HG02571 (cell line): ENCODE results near the gene HOXC10.

ENCODE experiments used
- ATAC-seq: cut with Tn5 transposase; IDR thresholded peaks from one replicate; pipeline ENCODE4 v1.9.1; 2021; ENCODE audit warnings: mild to moderate bottlenecking, moderate library complexity; ENCODE audit not compliant: unreplicated experiment

Gene HOXC10

DNA sequence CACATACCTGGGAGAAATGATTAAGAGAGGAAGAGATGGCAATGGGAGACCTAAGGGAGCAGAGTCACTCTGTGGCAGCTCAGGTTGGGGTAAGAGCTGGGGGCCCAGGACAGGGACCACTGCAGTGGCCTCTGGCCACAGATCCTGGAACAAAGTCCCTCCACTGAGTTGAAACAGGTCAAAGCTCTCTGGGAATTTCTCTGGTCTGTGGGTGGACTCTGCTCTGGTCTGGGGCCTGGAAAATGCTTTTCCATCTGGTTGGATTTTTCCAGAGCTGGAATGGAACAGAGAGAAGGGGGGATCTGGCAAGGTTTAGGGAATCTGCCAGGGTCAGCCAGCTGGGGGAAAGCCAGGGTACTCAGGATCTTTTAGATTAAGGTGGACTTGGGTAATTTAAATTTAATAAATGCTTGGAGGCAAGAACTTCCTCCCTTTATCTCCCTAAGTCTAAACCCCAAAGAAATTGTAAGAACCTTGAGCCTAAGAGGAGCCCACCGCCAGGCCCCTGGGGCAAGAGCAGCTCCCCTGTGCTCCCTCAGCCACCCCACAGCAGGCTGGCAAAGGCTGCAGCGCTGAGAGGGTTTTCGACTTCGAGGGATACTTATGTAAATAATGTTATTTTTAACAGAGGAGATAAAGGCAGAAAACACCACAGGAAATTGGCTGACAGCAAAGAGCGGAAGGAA lies 3.7 kb downstream of the HOXC10 start:
- no peak for ATAC-seq

- ATAC-seq = no peak
These were observed 4.5 kb downstream of the HOXC10 start for GRCh38 chr12:53989227-53990113.

- no peak for ATAC-seq
These were observed 5.5 kb downstream of the HOXC10 start for GRCh38 chr12:53990311-53991076.

DNA sequence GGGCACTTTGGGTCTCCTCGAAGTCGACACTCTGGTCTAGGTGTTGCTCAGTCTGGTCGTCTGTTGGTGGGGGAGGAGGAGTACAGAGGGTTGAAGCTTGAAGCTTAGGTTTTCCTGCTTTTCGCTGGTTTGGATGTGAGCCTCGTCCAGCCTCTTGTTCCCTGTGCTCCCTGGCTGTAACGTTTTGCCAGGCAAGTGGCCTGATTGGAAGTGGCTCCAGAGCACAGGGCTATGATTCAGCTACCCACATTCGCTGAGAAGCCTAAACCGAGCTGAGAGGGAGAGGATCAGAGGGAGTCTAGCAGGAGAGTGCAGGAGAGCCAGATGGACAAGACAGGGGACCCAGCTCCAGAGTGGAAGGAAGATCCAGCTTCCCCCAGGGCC lies 6.1 kb downstream of the HOXC10 start:
- ATAC-seq = no peak

DNA sequence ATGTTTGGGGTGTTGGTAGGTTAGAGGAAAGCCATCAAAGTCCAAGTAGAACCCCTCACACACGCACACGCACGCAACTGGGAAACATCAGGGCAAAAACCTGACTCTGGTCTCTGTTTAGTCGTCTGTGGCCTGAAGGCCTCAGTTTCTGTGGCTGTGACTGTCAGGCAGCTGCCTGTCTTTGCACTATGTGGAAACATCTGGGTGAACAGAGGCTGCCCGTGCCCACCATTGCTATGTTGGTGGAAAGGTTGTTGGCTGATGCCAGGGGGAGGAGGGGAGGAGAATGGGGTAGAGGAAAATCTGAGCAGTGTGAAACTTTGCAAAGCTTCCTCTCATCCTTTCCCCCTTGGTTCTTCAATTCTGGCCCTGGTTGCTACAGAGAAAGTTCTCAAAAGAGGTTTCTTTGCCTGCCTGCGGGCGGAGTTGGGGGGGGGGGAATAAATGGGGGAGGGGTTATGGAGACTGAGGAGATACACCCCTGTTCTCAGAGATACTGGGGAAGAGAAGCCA lies 7.5 kb downstream of the HOXC10 start:
- no peak for ATAC-seq

- no peak for ATAC-seq
These were observed 8.4 kb downstream of the HOXC10 start for GRCh38 chr12:53993162-53994008.

GRCh38 chr12:53994009-53994263 lies 9.0 kb downstream of the HOXC10 start:
- ATAC-seq = no peak

GRCh38 chr12:53994264-53995001 lies 9.5 kb downstream of the HOXC10 start:
- ATAC-seq = no peak

- no peak for ATAC-seq
These were observed 10.0 kb downstream of the HOXC10 start for GRCh38 chr12:53995002-53995377.

DNA sequence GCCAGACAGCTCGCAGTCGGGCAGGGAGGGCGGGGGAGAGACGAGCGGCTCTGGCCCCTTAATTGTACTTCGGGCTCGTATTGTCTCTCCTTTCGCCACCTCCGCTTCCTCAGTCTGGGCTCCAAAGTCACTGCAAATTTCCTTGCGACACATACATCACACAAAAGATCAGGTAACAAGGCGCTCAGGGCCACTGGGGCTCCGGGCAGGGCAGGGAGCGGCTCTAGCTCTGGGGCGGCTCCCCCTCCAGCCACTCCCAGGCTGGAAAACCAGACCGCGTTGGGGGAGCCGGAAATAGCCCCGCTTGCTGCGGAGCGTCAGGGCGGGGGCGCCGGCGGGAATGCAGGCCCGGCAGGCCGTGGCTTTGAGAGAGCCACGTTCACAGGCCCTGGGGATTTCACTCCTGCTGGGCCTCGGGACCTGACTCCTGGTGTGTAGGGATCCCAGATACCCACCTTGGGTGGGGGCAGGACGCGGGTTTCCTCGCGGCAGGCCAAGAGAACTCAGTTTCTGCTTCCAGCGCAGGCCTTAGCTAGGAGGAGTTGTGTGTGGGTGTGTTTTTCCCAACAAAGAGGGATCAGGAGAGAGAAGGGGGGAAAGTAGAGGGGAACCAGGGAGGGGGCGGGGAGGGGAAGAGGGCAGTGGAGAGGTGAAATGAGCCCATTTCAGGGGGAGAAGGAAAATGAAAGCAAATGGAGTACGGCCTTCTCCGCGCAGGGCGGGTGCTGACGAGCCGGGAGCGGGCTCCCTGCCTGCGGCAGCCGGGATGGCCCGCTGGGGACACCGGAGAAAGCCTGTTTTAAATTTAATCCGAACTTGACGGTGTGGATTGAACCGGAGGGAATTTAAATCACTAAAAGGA lies 10.7 kb downstream of the HOXC10 start:
- no peak for ATAC-seq

- no peak for ATAC-seq
These were observed 11.6 kb downstream of the HOXC10 start for GRCh38 chr12:53996240-53997203.

DNA sequence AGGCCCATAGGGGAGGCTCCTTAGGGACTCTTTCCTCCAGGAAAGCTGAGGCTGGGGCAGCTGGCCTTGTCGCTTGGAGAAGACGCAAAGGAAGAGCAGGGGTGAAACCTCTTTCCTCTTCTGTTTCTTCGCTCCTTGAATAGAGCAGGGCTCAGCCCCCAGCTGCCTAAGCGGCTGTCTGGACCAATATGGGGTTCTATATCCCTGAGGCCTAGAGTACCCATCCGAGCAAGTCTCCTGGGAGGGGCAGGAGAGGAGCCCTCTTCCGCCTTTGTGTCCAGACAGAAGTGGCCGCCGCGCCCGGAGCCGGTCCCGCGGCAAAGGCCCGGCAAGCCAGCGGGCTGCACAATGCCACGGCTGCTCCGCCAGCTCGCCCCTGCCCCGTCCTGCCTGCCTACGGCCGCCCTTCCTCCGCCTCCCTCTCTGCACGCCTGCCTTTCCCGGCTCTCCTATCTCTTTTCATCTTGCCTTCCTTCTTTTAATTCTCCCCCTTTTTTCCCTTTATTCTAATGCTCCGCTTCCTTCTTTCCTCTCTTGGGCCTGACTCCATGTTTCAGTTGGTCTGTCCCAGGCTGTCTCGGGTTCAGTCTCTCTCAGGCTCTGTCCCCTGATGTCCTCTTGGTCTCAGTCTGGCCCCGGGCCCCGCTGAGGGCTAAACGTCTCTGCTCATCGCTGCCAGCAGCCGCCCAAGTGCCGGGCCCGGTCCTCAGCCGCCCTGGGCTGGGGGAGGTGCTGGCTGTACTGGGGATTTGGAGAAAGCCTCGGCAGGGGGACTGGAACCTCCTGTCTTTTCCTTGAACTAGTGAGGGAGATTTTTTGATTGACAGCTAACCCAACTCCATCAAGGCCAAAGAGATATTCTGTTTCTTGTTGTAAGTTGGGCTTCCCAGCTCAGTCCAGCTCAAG lies 12.5 kb downstream of the HOXC10 start:
- ATAC-seq = no peak

DNA sequence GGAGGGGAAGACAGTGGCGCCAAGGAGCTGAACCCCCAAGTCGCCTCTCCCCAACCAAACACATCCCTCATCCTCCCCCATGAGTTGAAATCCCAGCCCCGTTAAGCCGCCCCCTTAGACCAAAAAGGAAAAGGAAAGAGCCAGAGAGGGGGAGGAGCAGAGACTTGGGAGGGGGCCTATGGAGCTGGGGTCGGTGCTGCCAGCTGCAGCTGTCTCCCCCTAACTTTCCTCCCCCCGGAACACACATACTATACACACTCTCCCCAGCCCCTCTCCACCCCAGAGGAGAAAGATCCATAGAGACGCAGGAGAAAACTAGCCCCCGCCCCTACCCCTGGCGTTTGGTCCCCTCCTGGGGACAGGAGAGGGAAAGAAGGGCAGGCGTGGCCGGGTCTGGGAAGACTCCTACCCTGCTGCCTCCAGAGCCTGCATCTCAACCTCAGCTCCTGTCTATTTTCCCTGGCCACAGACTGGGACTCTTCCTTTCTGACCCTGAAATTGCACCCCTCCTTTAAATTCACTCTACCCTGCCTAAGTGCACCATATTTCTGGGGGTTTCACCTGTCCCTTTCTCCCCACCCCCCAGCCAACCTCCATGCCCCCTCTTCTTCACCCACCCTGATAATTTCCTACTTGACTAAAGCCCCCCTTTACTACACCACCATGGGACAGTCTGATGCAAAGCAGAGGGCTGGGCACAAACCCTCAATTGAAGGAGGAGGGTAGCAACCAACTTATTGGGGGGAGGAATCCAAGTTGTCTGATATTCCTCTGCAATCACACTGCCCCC lies 13.4 kb downstream of the HOXC10 start:
- no peak for ATAC-seq

DNA sequence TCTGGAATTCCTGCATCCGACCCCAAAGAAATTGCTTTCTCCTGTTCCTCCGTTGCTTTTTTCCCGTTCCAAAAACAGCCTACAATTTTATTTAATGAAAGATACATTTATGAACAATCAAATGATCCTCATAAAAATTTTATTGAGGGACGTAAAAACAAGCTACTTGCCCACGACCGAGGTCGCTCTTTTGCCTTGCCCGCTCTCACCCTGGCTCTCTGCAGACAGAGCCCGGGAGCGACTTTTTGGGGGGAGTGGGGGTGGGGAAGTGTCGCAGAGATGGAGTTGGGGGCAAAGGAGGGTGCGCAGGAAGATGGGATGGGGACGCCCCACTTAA lies 13.9 kb downstream of the HOXC10 start:
- no peak for ATAC-seq

DNA sequence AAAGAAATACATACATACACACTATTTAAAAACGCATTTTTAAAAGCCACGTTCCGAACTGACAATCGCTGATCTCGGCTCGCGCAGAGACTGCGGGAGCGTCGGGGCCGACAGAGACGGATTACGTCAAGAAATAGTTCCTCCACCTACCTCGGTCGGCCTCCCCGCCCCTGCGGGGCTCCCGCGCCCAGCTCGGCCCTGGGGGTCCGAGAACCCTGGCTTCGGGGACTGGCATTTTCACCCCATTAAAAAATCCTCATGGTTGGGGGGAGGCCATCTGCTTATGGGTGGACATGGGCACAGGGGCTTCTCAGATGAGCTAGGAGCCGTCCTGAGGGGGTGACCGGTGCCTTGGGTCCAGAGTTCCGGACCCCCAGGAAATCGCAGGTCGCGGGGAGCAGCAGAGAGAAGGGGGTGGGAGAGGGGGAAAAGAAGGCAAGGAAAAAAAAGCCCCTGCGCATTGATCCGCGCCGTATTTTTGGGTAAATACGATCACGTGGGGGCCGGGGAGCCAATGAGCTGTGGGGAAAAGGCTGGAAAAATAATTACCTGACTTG lies 14.7 kb downstream of the HOXC10 start:
- ATAC-seq = no peak
